ENCODE data around the gene PPP2R3B. TPM values are rescaled to one million over a fixed set of nuclear protein-coding genes. Genes with fewer than 3 reads are reported as not detected.
A peak's percentile ranks its signal among the peaks of the same experiment; 100 is the strongest.

The PPP2R3B gene
- total and polyA plus RNA-seq, 2 of the 13 experiments (the other 11 are each of a cell fraction or from before 2014, with no cell fraction given) = 17.0 to 21.4 TPM

DNA sequence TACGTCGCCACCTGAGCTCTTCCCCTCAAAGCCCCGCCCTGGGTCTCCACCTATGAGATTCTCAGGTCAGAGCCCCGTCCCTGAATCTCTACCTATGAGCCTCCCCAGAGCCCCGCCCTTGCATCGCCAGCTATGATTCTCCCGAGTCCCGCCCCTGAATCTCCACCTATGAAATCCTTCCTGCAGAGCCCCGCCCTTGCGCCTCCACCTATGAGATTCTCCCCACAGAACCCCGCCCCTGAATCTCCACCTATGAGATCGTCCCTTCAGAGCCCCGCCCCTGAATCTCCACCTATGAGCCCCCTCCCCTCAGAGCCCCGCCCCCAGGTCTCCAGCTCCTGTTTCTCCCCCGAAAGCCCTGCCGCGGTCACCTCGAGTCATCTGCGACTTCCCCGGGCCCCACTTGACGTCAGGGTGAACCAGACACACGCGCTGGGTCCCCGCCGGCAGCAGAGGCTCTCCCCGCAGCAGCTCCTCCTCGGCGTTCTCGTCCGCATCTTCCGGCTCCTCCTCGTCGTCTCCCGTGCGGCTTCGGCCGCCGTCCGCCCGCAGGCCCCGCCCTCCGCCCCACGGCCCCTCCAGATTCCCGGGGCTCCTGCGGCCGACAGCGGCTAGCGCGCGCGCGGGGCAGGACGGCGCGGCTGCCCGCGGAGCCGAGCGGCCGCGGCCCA, 68.5 kb downstream of the PPP2R3B start (continued):
- TF ChIP-seq, protein P1, sequence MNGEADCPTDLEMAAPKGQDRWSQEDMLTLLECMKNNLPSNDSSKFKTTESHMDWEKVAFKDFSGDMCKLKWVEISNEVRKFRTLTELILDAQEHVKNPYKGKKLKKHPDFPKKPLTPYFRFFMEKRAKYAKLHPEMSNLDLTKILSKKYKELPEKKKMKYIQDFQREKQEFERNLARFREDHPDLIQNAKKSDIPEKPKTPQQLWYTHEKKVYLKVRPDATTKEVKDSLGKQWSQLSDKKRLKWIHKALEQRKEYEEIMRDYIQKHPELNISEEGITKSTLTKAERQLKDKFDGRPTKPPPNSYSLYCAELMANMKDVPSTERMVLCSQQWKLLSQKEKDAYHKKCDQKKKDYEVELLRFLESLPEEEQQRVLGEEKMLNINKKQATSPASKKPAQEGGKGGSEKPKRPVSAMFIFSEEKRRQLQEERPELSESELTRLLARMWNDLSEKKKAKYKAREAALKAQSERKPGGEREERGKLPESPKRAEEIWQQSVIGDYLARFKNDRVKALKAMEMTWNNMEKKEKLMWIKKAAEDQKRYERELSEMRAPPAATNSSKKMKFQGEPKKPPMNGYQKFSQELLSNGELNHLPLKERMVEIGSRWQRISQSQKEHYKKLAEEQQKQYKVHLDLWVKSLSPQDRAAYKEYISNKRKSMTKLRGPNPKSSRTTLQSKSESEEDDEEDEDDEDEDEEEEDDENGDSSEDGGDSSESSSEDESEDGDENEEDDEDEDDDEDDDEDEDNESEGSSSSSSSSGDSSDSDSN (CRISPR knock-in tag; IDR thresholded peaks at IDR 0.05) = no peak
- no peak for TF ChIP-seq PCBP1 (IDR thresholded peaks at IDR 0.05; ENCODE audit: borderline replicate concordance, low read depth, low read length)
- TF ChIP-seq ZNF788 (CRISPR knock-in tag; IDR thresholded peaks at IDR 0.05; ENCODE audit: borderline replicate concordance) = no peak
- TF ChIP-seq, protein P2, sequence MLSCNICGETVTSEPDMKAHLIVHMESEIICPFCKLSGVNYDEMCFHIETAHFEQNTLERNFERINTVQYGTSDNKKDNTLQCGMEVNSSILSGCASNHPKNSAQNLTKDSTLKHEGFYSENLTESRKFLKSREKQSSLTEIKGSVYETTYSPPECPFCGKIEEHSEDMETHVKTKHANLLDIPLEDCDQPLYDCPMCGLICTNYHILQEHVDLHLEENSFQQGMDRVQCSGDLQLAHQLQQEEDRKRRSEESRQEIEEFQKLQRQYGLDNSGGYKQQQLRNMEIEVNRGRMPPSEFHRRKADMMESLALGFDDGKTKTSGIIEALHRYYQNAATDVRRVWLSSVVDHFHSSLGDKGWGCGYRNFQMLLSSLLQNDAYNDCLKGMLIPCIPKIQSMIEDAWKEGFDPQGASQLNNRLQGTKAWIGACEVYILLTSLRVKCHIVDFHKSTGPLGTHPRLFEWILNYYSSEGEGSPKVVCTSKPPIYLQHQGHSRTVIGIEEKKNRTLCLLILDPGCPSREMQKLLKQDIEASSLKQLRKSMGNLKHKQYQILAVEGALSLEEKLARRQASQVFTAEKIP (CRISPR knock-in tag; IDR thresholded peaks at IDR 0.05; ENCODE audit: borderline replicate concordance) = no peak
- no peak for TF ChIP-seq ATAD3A (CRISPR knock-in tag; IDR thresholded peaks at IDR 0.05)
- TF ChIP-seq ZNF558 (CRISPR knock-in tag; IDR thresholded peaks at IDR 0.05; ENCODE audit: borderline replicate concordance) = no peak
- no peak for TF ChIP-seq ZBTB1 (CRISPR knock-in tag; IDR thresholded peaks at IDR 0.05; ENCODE audit: borderline replicate concordance)
- no peak for TF ChIP-seq HNRNPLL (IDR thresholded peaks at IDR 0.05; ENCODE audit: low read depth, low read length, poor library complexity, severe bottlenecking)
- TF ChIP-seq MED8 (CRISPR knock-in tag; IDR thresholded peaks at IDR 0.05; ENCODE audit: insufficient replicate concordance) = no peak
- TF ChIP-seq ZNF260 (CRISPR knock-in tag; IDR thresholded peaks at IDR 0.05; ENCODE audit: borderline replicate concordance, low read depth) = no peak
- TF ChIP-seq AGO1 (IDR thresholded peaks at IDR 0.05; ENCODE audit: low read depth, low read length, poor library complexity, severe bottlenecking) = peak; percentile 100
- TF ChIP-seq, protein P3, sequence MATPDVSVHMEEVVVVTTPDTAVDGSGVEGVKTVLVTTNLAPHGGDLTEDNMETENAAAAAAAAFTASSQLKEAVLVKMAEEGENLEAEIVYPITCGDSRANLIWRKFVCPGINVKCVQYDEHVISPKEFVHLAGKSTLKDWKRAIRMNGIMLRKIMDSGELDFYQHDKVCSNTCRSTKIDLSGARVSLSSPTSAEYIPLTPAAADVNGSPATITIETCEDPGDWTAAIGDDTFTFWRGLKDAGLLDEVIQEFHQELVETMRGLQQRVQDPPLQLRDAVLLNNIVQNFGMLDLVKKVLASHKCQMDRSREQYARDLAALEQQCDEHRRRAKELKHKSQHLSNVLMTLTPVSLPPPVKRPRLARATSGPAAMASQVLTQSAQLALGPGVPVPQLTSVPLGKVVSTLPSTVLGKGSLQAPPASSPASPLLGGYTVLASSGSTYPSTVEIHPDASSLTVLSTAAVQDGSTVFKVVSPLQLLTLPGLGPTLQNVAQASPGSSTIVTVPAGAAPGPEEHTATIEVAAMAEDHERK (CRISPR knock-in tag; IDR thresholded peaks at IDR 0.05; ENCODE audit: low read depth) = no peak
- no peak for TF ChIP-seq ZNF557 (CRISPR knock-in tag; IDR thresholded peaks at IDR 0.05)
- TF ChIP-seq ZFP36L1 (CRISPR knock-in tag; IDR thresholded peaks at IDR 0.05) = no peak
- TF ChIP-seq, protein P4, sequence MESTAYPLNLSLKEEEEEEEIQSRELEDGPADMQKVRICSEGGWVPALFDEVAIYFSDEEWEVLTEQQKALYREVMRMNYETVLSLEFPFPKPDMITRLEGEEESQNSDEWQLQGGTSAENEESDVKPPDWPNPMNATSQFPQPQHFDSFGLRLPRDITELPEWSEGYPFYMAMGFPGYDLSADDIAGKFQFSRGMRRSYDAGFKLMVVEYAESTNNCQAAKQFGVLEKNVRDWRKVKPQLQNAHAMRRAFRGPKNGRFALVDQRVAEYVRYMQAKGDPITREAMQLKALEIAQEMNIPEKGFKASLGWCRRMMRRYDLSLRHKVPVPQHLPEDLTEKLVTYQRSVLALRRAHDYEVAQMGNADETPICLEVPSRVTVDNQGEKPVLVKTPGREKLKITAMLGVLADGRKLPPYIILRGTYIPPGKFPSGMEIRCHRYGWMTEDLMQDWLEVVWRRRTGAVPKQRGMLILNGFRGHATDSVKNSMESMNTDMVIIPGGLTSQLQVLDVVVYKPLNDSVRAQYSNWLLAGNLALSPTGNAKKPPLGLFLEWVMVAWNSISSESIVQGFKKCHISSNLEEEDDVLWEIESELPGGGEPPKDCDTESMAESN (CRISPR knock-in tag; conservative IDR thresholded peaks at IDR 0.05) = no peak
- TF ChIP-seq KDM2A (CRISPR knock-in tag; IDR thresholded peaks at IDR 0.05; ENCODE audit: borderline replicate concordance, low read depth) = no peak
- 0 out of 2 replicates have a peak, but pooled peaks have one; percentile 15 for TF ChIP-seq BORCS8-MEF2B (CRISPR knock-in tag; IDR thresholded peaks at IDR 0.05)
- TF ChIP-seq KMT2B (CRISPR knock-in tag; IDR thresholded peaks at IDR 0.05) = 0 out of 2 replicates have a peak, but pooled peaks have one; percentile 13
- no peak for TF ChIP-seq THYN1 (CRISPR knock-in tag; IDR thresholded peaks at IDR 0.05; ENCODE audit: borderline replicate concordance, low read depth)
- TF ChIP-seq ZNF589 (CRISPR knock-in tag; conservative IDR thresholded peaks at IDR 0.05) = no peak

All from HepG2 (cell line).